Thoracic aorta (tissue), 2 donors: ENCODE measurements around the gene IRF2BP2. TPM values are rescaled to one million over a fixed set of nuclear protein-coding genes. Genes with fewer than 3 reads are reported as not detected.

Experiments used
- ATAC-seq: fragments of 150-250 bp; one replicate; pipeline ENCODE4 v1.8.0; 2017; ENCODE audit warnings: low read depth; ENCODE audit not compliant: insufficient number of reproducible peaks, low FRiP score
- DNase-seq: peaks from one replicate; pipeline ENCODE4 v3.0.0-alpha.2; 2020; ENCODE audit warnings: low spot score
- H3K27ac ChIP-seq, 2 donors: fragments of 200-600 bp; sonication (generic); 1 replicate in 1 of 2; 2 replicates in 1 of 2; pipeline ENCODE4 v1.5.1; 2016; ENCODE audit warnings: mild to moderate bottlenecking in 2 of 2, moderate library complexity in 2 of 2
- H3K27me3 ChIP-seq: fragments of 200-600 bp; sonication (generic); replicated peaks from 2 replicates; pipeline ENCODE4 v1.6.0; 2016; ENCODE audit warnings: mild to moderate bottlenecking; ENCODE audit not compliant: insufficient read depth
- H3K36me3 ChIP-seq: fragments of 200-600 bp; sonication (generic); one replicate; pipeline ENCODE4 v1.5.1; 2016
- H3K4me1 ChIP-seq, 2 donors: fragments of 200-600 bp; sonication (generic); 1 replicate in 1 of 2; 2 replicates in 1 of 2; pipeline versions ENCODE4 v1.5.1 to v1.6.0; 2016; ENCODE audit warnings: low read depth in 2 of 2, mild to moderate bottlenecking in 1 of 2; ENCODE audit not compliant: control insufficient read depth in 1 of 2
- H3K4me3 ChIP-seq: fragments of 200-600 bp; sonication (generic); 2 replicates; pipeline ENCODE4 v1.5.1; 2016; ENCODE audit warnings: mild to moderate bottlenecking
- H3K9me3 ChIP-seq: fragments of 200-600 bp; sonication (generic); 2 replicates; pipeline ENCODE4 v1.5.1; 2016
- total RNA-seq, 2 donors: library from RNA; depleted of rRNA; stranded (reverse); fragments of >200 nt; gene quantifications; one replicate each; pipeline versions ENCODE4 v1.1.0 to v1.2.3, GENCODE V29; 2016
- TF ChIP-seq, protein P1 (sequence below): fragments of 200-600 bp; sonication (generic); IDR thresholded peaks from one replicate; pipeline ENCODE4 v1.5.1; 2019; ENCODE audit warnings: antibody characterized with exemption

The IRF2BP2 gene
- total RNA-seq, 2 donors from 2014 or later: 114 to 175 TPM

DNA sequence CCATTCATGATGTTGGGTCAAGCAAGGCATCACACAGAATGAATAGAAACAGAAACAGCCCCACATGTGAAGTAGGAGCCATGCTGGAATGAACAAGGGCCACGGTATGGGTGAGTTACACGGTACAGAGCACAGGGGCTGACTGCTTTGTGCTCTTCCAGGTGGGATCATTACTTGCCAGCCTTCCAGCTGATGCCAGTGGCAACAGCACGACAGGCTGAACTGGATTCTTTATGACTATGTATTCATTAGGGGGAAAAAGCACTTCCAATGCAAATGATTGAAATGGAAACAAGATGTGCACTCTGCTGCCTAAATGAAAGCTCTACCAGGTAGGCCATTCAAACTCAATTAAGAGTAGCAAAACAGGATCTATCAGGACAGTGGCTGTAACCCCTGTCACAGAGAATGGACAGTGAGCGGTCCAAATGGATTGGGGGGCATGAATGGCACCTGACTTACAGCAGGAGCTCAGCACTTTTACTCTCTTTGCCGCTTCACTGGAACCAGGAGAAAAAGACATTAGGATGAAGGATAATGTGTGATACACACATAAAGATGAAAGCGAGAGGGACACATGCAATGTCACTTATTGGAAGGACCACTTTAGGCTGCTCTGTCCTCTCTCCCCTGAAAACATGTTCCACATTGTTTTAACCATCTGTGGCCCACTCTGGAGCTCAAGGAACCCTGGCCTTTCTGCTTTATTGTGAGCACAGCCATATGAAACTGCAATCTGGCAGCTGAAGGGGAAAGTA lies 23.4 kb upstream of the IRF2BP2 start:
- Histone ChIP-seq H3K4me1 (peaks cover 3 to 9% of the 10 kb centered on the region in 2 donors), H3K36me3 (no peaks in the 10 kb centered on the region), H3K27me3 (no peaks in the 10 kb centered on the region), H3K4me3 (no peak overlapping the region), H3K27ac (no peak overlapping the region), H3K9me3 (no peaks in the 10 kb centered on the region)
- ATAC-seq (no peak), DNase-seq (no peak)
- TF ChIP-seq, protein P1, sequence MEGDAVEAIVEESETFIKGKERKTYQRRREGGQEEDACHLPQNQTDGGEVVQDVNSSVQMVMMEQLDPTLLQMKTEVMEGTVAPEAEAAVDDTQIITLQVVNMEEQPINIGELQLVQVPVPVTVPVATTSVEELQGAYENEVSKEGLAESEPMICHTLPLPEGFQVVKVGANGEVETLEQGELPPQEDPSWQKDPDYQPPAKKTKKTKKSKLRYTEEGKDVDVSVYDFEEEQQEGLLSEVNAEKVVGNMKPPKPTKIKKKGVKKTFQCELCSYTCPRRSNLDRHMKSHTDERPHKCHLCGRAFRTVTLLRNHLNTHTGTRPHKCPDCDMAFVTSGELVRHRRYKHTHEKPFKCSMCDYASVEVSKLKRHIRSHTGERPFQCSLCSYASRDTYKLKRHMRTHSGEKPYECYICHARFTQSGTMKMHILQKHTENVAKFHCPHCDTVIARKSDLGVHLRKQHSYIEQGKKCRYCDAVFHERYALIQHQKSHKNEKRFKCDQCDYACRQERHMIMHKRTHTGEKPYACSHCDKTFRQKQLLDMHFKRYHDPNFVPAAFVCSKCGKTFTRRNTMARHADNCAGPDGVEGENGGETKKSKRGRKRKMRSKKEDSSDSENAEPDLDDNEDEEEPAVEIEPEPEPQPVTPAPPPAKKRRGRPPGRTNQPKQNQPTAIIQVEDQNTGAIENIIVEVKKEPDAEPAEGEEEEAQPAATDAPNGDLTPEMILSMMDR: no peak

- H3K36me3 ChIP-seq: no peaks in the 10 kb centered on the region
- no peaks in the 10 kb centered on the region for H3K9me3 ChIP-seq
- H3K4me3 ChIP-seq: no peak overlapping the region
- TF ChIP-seq, protein P1: no peak
- peaks cover 3 to 9% of the 10 kb centered on the region in 2 donors for H3K4me1 ChIP-seq
- H3K27ac ChIP-seq: no peak overlapping the region
- H3K27me3 ChIP-seq: no peaks in the 10 kb centered on the region
- ATAC-seq: no peak
- no peak for DNase-seq
These were observed 22.2 kb upstream of the IRF2BP2 start for GRCh38 chr1:234632225-234632624.

GRCh38 chr1:234631721-234632125 lies 21.7 kb upstream of the IRF2BP2 start:
- H3K9me3 ChIP-seq: no peaks in the 10 kb centered on the region
- H3K4me1 ChIP-seq: peaks cover 3 to 9% of the 10 kb centered on the region in 2 donors
- no peak overlapping the region for H3K27ac ChIP-seq
- no peaks in the 10 kb centered on the region for H3K27me3 ChIP-seq
- H3K36me3 ChIP-seq: no peaks in the 10 kb centered on the region
- no peak overlapping the region for H3K4me3 ChIP-seq
- TF ChIP-seq, protein P1: no peak
- ATAC-seq (no peak), DNase-seq (no peak)

DNA sequence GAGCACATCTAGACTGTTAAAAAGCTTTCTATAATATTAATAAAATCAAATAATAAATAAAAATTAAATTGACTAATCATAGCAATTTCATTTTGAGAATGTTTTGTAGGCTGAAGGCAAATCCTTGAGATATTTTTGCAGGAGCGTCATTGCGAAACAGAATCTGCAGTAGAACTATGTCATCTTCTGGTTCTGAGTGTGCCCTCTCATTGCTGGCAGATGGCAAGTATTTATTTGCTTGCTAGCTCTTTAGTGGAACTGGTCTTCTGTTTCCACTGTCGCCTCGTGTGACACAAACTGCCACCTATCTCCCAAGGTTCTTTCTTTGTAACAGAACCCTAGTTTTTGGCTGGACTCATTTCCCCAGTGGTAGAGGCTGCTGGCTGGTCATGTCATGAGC lies 19.0 kb upstream of the IRF2BP2 start:
- TF ChIP-seq, protein P1: no peak
- Histone ChIP-seq H3K27me3 (no peaks in the 10 kb centered on the region), H3K4me1 (peaks cover 11 to 21% of the 10 kb centered on the region in 2 donors), H3K27ac (no peak overlapping the region), H3K4me3 (no peak overlapping the region), H3K36me3 (no peaks in the 10 kb centered on the region), H3K9me3 (no peaks in the 10 kb centered on the region)
- ATAC-seq (no peak), DNase-seq (no peak)

DNA sequence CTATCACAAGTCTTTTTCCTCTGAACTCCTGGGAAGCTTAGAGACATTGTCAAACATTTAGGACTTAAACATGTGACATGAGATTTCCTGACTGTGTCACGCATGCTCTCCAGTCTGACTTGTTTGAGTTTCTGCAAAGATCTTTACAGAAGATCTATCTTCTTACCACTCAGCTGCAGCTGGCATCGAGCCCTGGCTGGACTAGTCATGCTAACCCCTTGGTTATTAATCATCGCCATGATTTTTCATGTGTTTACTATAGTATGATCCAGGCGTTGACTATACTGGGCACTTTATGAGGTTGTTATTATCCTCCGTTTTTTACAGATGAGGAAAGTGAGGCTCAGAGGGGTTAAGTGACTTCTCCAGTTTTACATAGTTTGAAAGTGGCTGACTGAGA lies 18.1 kb upstream of the IRF2BP2 start:
- H3K4me3 ChIP-seq: no peak overlapping the region
- TF ChIP-seq, protein P1: no peak
- H3K36me3 ChIP-seq: no peaks in the 10 kb centered on the region
- H3K9me3 ChIP-seq: no peaks in the 10 kb centered on the region
- DNase-seq (no peak), ATAC-seq (no peak)
- H3K4me1 ChIP-seq: peaks cover 13 to 24% of the 10 kb centered on the region in 2 donors
- H3K27ac ChIP-seq: no peak overlapping the region
- H3K27me3 ChIP-seq: no peaks in the 10 kb centered on the region
